Stomach smooth muscle (tissue), 2 donors: Measurements from ENCODE around the gene TNRC6C.
"Not testable (repeated sequence)": the region's sequence is repeated elsewhere in the genome, so short reads cannot be mapped to it uniquely, and the experiment has no call there.

Experiments used
- H3K27ac ChIP-seq: one replicate; pipeline ENCODE4 v1.7.0; 2013; ENCODE audit warnings: mild to moderate bottlenecking, low read length, inconsistent platforms
- H3K27me3 ChIP-seq, 2 donors: one replicate each; pipeline ENCODE4 v1.7.0; 2013; ENCODE audit warnings: low read length in 2 of 2; ENCODE audit not compliant: insufficient read depth in 2 of 2, control insufficient read depth in 1 of 2
- H3K36me3 ChIP-seq, 2 donors: one replicate each; pipeline ENCODE4 v1.7.0; 2013; ENCODE audit warnings: low read length in 2 of 2; ENCODE audit not compliant: control insufficient read depth in 2 of 2, insufficient read depth in 2 of 2
- H3K4me1 ChIP-seq: one replicate; pipeline ENCODE4 v1.7.0; 2013; ENCODE audit warnings: low read length; ENCODE audit not compliant: control insufficient read depth, insufficient read depth
- H3K4me3 ChIP-seq, 2 donors: one replicate each; pipeline ENCODE4 v1.7.0; 2013; ENCODE audit warnings: low read length in 2 of 2
- H3K9ac ChIP-seq, 2 donors: one replicate each; pipeline ENCODE4 v1.7.0; 2013; ENCODE audit warnings: low read length in 2 of 2, mild to moderate bottlenecking in 1 of 2
- H3K9me3 ChIP-seq, 2 donors: one replicate each; pipeline ENCODE4 v1.7.0; 2013; ENCODE audit warnings: low read length in 2 of 2; ENCODE audit not compliant: control insufficient read depth in 2 of 2
- donor health status: healthy.
- donor health status: Pancreatic carcinoma.

The TNRC6C gene

GRCh38 chr17:77933777-77934398, 24.6 kb upstream of the TNRC6C start:
- Histone ChIP-seq H3K9me3 (no peaks in the 10 kb centered on the region), H3K27ac (no peak overlapping the region), H3K4me1 (no peaks in the 10 kb centered on the region), H3K9ac (no peak overlapping the region), H3K36me3 (no peaks in the 10 kb centered on the region), H3K27me3 (peaks cover 0 to 2% of the 10 kb centered on the region in 2 donors), H3K4me3 (no peak overlapping the region)

GRCh38 chr17:77935121-77935571, 23.4 kb upstream of the TNRC6C start:
- Histone ChIP-seq H3K36me3 (no peaks in the 10 kb centered on the region), H3K9ac (no peak overlapping the region), H3K4me3 (no peak overlapping the region), H3K27ac (no peak overlapping the region), H3K4me1 (no peaks in the 10 kb centered on the region), H3K9me3 (no peaks in the 10 kb centered on the region), H3K27me3 (peaks cover 0 to 2% of the 10 kb centered on the region in 2 donors)

GRCh38 chr17:77935744-77936143, 22.8 kb upstream of the TNRC6C start:
- not testable (repeated sequence) for H3K4me3 ChIP-seq, H3K9me3 ChIP-seq, H3K27ac ChIP-seq, H3K36me3 ChIP-seq, H3K27me3 ChIP-seq, H3K4me1 ChIP-seq, H3K9ac ChIP-seq

- H3K4me1 ChIP-seq: no peaks in the 10 kb centered on the region
- H3K27me3 ChIP-seq: peaks cover 0 to 2% of the 10 kb centered on the region in 2 donors
- no peak overlapping the region for H3K9ac ChIP-seq
- H3K36me3 ChIP-seq: no peaks in the 10 kb centered on the region
- no peak overlapping the region for H3K27ac ChIP-seq
- H3K9me3 ChIP-seq: no peaks in the 10 kb centered on the region
- H3K4me3 ChIP-seq: no peak overlapping the region
Measured at GRCh38 chr17:77936881-77937280, 21.6 kb upstream of the TNRC6C start.

GRCh38 chr17:77941004-77941403, 17.5 kb upstream of the TNRC6C start:
- Histone ChIP-seq H3K4me1 (no peaks in the 10 kb centered on the region), H3K9me3 (no peaks in the 10 kb centered on the region), H3K36me3 (no peaks in the 10 kb centered on the region), H3K27ac (no peak overlapping the region), H3K27me3 (peaks cover 0 to 2% of the 10 kb centered on the region in 2 donors), H3K4me3 (no peak overlapping the region), H3K9ac (no peak overlapping the region)

- Histone ChIP-seq H3K36me3 (no peaks in the 10 kb centered on the region), H3K27ac (no peak overlapping the region), H3K9ac (no peak overlapping the region), H3K9me3 (no peaks in the 10 kb centered on the region), H3K4me1 (no peaks in the 10 kb centered on the region), H3K4me3 (no peak overlapping the region), H3K27me3 (peaks cover 0 to 2% of the 10 kb centered on the region in 2 donors)
Measured at GRCh38 chr17:77942112-77942988, 16.2 kb upstream of the TNRC6C start.

GRCh38 chr17:77943971-77944370, 14.5 kb upstream of the TNRC6C start:
- H3K4me3 ChIP-seq: no peak overlapping the region
- no peaks in the 10 kb centered on the region for H3K9me3 ChIP-seq
- no peaks in the 10 kb centered on the region for H3K4me1 ChIP-seq
- peaks cover 0 to 2% of the 10 kb centered on the region in 2 donors for H3K27me3 ChIP-seq
- no peaks in the 10 kb centered on the region for H3K36me3 ChIP-seq
- no peak overlapping the region for H3K9ac ChIP-seq
- no peak overlapping the region for H3K27ac ChIP-seq

GRCh38 chr17:77944390-77945222, 13.9 kb upstream of the TNRC6C start:
- Histone ChIP-seq H3K27ac (no peak overlapping the region), H3K9me3 (no peaks in the 10 kb centered on the region)

GRCh38 chr17:77946900-77947645, 11.4 kb upstream of the TNRC6C start:
- H3K4me3 ChIP-seq: no peak overlapping the region
- peaks cover 0 to 6% of the 10 kb centered on the region in 2 donors for H3K27me3 ChIP-seq
- no peaks in the 10 kb centered on the region for H3K9me3 ChIP-seq
- no peaks in the 10 kb centered on the region for H3K36me3 ChIP-seq
- no peaks in the 10 kb centered on the region for H3K4me1 ChIP-seq
- H3K27ac ChIP-seq: no peak overlapping the region
- H3K9ac ChIP-seq: no peak overlapping the region

More at GRCh38 chr17:77944390-77945222, 13.9 kb upstream of the TNRC6C start:
- Histone ChIP-seq H3K36me3 (no peaks in the 10 kb centered on the region), H3K27me3 (peaks cover 0 to 4% of the 10 kb centered on the region in 2 donors), H3K9ac (no peak overlapping the region), H3K4me3 (no peak overlapping the region), H3K4me1 (no peaks in the 10 kb centered on the region)

- Histone ChIP-seq H3K27me3 (peaks cover 0 to 4% of the 10 kb centered on the region in 2 donors), H3K4me1 (no peaks in the 10 kb centered on the region), H3K4me3 (no peak overlapping the region), H3K27ac (no peak overlapping the region), H3K36me3 (no peaks in the 10 kb centered on the region), H3K9ac (no peak overlapping the region), H3K9me3 (no peaks in the 10 kb centered on the region)
Measured at GRCh38 chr17:77948690-77949114, 9.8 kb upstream of the TNRC6C start.
